K562 (cell line): Measurements from ENCODE around the gene THAP4. TPM values are rescaled to one million over a fixed set of nuclear protein-coding genes. Genes with fewer than 3 reads are reported as not detected.

ENCODE experiments used
- MTA1 ChIP-seq: fragments of 450-650 bp; IDR thresholded peaks from 2 replicates; pipeline ENCODE4 v1.6.1; 2017; ENCODE audit warnings: borderline replicate concordance
- SIRT6 ChIP-seq: IDR thresholded peaks from one replicate; pipeline ENCODE4 v1.6.1; 2012; ENCODE audit warnings: low read depth, mild to moderate bottlenecking, control low read depth, inconsistent platforms, low read length, moderate library complexity
- TGIF2 ChIP-seq: sonication (generic); formaldehyde crosslinking; IDR thresholded peaks from 2 replicates; pipeline ENCODE4 v1.8.1; 2022; ENCODE audit warnings: mild to moderate bottlenecking, missing genetic modification reagents, moderate library complexity
- polyA plus RNA-seq, 8 experiments: library from polyadenylated mRNA; depleted of rRNA in 4 of 8; stranded (reverse) in 5 of 8; unstranded in 3 of 8; fragments of >200 nt; fragmentation: Nextera tagmentation in 2 of 8; fragmentation: Illumina TruSeq in 1 of 8; extraction: Ambion mirVana in 2 of 8; extraction: Trizol in 1 of 8; gene quantifications; 2 replicates each; pipeline versions ENCODE4 v1.2.1 to v1.2.3, GENCODE V29; 2011 to 2014; ENCODE audit warnings: inconsistent platforms in 1 of 8, missing spikeins in 1 of 8
- total RNA-seq, 7 experiments: library from RNA; depleted of rRNA in 6 of 7; stranded (reverse); fragments of >200 nt in 6 of 7; fragmentation: Illumina TruSeq in 2 of 7; extraction: Trizol in 2 of 7; gene quantifications; 2 replicates each; pipeline versions ENCODE4 v1.2.1 to v1.2.3, GENCODE V29; 2011 to 2021; ENCODE audit warnings: low replicate concordance in 1 of 7
- TF ChIP-seq, protein P1 (sequence below): fragments of 200-600 bp; sonication (generic); IDR thresholded peaks from one replicate; pipeline ENCODE4 v1.6.1; 2012; ENCODE audit warnings: mild to moderate bottlenecking, low read depth, low read length, inconsistent platforms

Gene THAP4
- total and polyA plus RNA-seq, 9 of the 15 experiments (the other 6 are each of a cell fraction or from before 2014, with no cell fraction given), result 8.6 to 60.9 (median 43.9) TPM

- TF ChIP-seq, protein P1, sequence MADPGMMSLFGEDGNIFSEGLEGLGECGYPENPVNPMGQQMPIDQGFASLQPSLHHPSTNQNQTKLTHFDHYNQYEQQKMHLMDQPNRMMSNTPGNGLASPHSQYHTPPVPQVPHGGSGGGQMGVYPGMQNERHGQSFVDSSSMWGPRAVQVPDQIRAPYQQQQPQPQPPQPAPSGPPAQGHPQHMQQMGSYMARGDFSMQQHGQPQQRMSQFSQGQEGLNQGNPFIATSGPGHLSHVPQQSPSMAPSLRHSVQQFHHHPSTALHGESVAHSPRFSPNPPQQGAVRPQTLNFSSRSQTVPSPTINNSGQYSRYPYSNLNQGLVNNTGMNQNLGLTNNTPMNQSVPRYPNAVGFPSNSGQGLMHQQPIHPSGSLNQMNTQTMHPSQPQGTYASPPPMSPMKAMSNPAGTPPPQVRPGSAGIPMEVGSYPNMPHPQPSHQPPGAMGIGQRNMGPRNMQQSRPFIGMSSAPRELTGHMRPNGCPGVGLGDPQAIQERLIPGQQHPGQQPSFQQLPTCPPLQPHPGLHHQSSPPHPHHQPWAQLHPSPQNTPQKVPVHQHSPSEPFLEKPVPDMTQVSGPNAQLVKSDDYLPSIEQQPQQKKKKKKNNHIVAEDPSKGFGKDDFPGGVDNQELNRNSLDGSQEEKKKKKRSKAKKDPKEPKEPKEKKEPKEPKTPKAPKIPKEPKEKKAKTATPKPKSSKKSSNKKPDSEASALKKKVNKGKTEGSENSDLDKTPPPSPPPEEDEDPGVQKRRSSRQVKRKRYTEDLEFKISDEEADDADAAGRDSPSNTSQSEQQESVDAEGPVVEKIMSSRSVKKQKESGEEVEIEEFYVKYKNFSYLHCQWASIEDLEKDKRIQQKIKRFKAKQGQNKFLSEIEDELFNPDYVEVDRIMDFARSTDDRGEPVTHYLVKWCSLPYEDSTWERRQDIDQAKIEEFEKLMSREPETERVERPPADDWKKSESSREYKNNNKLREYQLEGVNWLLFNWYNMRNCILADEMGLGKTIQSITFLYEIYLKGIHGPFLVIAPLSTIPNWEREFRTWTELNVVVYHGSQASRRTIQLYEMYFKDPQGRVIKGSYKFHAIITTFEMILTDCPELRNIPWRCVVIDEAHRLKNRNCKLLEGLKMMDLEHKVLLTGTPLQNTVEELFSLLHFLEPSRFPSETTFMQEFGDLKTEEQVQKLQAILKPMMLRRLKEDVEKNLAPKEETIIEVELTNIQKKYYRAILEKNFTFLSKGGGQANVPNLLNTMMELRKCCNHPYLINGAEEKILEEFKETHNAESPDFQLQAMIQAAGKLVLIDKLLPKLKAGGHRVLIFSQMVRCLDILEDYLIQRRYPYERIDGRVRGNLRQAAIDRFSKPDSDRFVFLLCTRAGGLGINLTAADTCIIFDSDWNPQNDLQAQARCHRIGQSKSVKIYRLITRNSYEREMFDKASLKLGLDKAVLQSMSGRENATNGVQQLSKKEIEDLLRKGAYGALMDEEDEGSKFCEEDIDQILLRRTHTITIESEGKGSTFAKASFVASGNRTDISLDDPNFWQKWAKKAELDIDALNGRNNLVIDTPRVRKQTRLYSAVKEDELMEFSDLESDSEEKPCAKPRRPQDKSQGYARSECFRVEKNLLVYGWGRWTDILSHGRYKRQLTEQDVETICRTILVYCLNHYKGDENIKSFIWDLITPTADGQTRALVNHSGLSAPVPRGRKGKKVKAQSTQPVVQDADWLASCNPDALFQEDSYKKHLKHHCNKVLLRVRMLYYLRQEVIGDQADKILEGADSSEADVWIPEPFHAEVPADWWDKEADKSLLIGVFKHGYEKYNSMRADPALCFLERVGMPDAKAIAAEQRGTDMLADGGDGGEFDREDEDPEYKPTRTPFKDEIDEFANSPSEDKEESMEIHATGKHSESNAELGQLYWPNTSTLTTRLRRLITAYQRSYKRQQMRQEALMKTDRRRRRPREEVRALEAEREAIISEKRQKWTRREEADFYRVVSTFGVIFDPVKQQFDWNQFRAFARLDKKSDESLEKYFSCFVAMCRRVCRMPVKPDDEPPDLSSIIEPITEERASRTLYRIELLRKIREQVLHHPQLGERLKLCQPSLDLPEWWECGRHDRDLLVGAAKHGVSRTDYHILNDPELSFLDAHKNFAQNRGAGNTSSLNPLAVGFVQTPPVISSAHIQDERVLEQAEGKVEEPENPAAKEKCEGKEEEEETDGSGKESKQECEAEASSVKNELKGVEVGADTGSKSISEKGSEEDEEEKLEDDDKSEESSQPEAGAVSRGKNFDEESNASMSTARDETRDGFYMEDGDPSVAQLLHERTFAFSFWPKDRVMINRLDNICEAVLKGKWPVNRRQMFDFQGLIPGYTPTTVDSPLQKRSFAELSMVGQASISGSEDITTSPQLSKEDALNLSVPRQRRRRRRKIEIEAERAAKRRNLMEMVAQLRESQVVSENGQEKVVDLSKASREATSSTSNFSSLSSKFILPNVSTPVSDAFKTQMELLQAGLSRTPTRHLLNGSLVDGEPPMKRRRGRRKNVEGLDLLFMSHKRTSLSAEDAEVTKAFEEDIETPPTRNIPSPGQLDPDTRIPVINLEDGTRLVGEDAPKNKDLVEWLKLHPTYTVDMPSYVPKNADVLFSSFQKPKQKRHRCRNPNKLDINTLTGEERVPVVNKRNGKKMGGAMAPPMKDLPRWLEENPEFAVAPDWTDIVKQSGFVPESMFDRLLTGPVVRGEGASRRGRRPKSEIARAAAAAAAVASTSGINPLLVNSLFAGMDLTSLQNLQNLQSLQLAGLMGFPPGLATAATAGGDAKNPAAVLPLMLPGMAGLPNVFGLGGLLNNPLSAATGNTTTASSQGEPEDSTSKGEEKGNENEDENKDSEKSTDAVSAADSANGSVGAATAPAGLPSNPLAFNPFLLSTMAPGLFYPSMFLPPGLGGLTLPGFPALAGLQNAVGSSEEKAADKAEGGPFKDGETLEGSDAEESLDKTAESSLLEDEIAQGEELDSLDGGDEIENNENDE, result no peak
- TF ChIP-seq TGIF2 (CRISPR knock-in tag) (no peak), MTA1 (no peak), SIRT6 (no peak)
Measured at GRCh38 chr2:241658296-241658695, 21.3 kb upstream of the THAP4 start (continued).
